UCSD-AML1 (cell line): ENCODE measurements around the gene PSD.

ENCODE experiments used
- DNase-seq: peaks from one replicate; lab custom pipeline; 2025; ENCODE audit not compliant: unreplicated experiment; lab: John Stamatoyannopoulos, UW

PSD gene

DNA sequence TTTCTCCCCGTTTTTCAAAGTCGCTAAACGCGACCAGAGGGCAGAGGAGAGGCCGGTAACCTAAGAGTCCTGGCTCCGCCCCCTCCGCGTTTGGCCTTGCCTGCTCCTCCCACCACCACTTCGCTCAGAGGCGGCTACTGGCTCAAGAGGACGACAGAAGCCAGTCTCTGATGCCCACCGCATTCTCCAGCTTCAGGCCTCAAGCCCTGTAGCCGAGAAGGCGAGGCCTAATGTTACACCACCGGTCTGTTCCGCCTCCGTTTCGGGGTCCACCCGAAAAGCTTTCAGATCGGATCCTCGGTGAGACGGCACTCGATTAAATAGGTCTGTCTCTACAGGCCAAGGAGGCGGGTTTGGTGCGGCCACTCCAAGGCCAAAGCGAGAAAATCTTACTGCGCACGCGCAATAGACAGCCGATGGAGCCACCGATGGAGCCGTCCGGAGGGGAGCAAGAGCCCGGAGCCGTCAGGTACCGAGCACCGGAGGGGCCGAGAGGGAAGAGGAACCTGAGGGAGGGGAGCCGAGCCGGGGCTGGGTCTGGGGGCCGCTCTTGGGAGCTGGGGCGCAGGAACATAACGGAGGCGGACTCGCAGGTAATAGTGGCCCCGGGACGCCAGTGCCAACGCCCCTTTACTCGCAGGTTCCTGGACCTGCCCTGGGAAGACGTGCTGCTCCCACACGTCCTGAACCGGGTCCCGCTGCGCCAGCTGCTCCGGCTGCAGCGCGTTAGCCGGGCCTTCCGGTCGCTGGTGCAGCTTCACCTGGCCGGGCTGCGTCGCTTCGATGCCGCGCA is 2.3 kb upstream of the PSD start, which contains the start of gene FBXL15:
Gene FBXL15 (plus strand): TSS at position 123 of the 793 bp plus-strand sequence. CDS start 294 bp downstream, at position 417.
- DNase-seq: peak; percentile 97

DNA sequence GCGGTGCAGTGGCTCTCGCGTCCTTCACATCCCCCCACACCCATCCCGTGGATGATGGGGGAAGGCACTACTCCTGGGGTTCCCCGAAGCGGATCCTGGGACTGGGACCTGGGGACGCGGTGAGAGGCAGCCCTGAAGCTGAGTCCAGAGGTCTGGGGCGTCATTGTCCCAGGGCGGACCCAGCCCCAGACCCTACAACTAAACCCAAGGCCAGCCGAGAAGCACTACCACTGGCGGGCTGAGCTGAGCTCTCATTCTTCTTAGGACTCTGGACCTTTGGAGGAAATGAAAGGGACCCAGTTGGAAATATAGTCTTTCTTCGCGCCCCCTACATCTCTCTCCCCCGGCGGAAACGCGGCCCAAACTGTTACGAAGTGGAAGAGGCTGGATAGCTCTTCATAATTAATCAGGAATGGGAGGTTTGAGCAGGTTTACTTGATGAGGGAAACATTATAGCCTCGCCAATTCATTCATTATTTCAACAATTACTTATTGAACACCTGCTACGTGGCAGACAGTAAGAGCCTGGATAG is 1.7 kb upstream of the PSD start:
- no peak for DNase-seq

DNA sequence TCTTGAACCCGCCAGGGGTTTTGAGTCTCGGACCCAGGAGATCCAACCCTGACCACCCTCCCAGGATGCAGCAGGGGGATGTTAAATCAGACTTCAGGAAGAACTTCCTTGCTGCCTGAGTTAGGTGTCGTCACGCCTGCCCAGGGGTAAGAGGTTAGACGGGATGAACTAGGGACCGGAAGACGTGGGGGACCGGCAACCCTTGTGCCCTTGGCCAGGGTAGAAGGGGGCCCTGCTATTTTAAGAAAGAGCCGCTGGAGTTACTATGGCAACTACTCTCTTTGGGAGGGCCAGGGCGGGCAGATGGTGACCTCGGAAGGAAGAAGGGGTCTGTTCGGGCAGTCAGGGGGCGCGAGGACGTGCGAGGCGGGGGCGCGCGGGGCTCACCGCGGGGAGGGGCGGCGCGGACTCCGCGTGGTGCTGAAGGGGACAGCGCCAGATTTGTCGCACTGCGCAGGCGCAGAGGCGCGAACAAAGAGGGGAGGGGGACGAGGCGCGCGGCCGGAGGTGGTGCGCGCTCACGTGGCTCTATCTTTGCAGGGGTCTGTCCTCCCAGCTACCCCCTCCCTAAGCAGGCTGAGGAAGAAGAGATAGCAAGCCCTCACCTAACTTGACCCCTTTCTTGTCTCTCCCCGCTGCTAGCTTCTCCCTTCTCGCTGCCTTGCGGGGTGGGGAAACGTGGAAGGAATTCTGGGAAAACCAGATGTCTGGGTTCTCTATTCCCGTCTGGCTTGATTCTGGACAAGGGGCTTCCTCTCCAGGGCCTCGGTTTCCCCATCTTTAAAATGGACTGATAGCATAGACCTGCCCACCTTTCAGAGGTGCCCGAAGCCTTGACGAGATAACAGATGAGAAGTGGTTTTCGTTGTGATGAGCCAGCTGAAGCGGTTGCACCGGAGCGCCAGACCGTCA is 940 bp upstream of the PSD start:
- peak; percentile 68 for DNase-seq

DNA sequence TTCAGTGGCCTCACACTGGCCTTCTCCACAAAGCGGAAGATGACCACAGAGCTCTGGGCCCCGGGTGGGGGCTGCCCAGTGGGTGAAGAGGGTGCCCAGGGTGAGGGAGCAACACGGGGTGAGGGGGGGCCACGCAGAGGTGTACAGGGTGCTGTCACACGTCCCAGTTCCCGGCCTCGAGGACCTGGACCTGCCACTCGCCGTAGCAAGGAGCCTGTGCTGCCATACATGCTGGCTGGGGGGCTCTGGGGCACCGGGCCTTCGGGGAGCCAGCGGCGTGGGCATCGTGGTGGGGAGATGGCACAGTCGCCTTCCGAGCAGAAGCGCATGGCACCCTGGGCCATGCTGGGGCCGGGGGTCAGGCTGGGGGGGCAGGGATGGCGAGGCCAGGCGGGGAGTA is 1.9 kb downstream of the PSD start:
- DNase-seq: no peak

DNA sequence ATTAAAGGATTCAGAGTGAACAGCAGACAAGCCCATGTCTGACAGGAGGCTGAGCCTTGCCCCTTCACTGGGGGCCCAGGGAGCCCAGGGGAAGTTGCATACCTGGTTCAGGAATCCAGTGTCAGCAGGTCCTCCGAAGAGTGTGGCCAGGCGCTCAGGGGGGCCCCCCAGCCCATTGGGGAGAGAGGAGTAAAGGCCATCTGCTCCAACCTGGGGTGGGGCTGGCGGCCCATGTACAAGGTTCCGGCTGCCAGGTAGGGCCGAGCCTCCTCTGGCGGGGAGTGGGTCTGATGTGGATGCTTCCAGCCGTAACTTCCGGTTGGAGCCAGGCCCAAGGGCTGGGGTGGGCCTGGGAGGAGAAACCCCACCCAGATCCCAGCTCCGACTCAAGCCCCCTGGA is 2.3 kb downstream of the PSD start:
- DNase-seq: no peak

DNA sequence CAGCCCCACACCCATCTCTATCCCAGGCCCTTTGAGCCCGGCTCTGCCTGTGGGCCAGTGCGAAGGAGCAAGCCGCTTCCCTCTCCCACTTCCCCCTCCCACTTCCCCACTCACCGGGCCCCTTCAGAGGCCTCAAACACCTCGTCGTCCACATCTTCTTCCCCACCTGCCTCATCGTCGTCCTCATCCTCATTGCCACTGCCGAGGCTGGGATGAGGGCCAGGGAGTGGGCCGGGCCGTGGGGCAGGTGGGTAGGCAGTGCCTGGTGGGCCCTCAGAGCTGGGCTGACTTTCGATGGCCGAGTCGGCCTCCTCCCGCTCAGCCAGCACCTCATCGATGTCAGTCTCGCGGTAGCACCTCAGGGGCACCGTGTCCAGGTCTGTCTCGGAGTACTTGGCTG is 3.8 kb downstream of the PSD start:
- DNase-seq: no peak

DNA sequence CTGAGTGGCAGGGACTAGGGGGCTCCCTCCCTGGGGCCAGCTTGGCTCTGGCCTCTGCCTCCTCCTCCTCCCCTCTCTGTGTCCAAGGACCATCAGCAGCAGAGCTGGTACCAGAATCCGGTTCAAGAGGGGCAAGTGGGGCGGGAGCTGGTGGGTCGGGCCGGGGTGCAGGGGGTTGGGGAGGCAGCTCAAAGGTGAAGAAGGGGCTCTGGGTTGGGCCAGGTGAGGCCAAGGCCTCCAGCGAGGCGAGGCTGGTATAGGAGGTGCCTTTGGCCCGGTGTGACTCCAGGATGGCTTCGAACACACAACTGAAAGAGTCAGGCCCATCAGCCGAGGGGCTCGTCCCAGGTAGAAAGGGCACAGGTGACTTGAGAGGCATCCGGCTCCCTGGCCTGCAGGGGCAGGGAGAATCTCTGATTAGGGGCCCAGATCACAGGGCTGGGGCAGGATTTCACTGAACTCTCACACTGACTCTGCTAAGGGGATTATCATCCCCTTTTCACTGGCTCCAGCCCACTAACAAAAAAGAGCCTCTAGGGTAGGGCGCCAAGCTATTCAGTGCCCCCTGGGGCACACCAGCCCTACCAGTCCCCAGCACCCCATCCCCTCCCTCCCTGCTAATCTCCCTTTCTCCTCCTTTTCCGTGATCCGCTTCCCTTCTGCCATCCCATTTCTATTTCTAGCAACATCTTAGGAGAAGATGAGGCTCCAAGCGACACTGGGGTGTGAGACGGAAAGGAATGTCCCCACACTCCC is 4.6 kb downstream of the PSD start:
- no peak for DNase-seq

DNA sequence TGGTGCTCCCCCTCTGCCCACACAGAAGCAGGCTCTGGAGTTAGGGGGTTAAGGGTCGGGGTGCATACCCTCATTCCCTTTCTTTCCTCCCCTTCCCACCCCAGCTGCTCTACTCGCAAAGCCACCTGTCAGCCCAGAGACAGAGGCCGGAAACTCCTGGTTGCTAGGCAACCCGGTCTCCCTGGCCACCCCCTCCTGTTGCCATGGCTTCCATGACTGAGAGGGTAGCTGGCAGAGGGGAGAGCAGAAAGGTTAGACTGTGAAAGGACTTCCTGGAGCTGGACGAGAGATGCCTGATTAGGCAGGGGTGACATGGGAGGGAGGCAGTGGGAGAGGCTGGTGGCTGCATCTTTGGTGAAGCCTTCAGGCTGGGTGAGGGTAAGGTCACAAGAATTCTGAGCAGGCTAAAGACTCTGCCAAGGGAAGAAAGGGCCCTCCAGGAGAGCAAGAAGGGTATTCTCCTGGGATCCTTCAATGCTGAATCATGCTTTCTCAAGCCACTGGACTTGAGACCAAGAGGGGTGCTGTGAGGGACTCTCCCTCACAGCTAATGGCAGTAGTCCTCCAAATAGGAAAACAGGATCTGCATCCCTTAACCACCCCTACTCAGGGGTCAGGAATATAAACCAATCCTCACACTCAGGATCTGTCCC is 5.4 kb downstream of the PSD start:
- no peak for DNase-seq

DNA sequence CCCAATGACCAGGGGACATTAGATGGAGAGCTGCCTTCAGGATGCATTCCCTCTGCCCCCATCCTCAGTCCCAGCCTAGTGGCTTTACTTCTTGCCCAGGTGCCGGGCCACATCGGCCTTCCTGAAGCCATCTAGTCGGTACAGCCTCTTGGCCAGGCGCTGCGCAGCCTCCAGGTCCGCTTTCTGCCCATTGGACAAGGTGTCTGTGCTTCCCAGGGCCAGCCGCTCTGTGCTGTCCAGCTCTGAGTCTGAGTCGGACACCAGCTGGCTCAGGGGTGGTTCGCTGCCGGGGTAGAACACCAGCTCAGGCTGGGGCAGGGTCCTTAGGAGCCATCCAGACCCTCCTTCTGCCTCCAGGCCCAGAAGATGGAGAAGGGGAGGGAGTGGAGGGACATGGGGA is 6.3 kb downstream of the PSD start:
- DNase-seq: no peak

DNA sequence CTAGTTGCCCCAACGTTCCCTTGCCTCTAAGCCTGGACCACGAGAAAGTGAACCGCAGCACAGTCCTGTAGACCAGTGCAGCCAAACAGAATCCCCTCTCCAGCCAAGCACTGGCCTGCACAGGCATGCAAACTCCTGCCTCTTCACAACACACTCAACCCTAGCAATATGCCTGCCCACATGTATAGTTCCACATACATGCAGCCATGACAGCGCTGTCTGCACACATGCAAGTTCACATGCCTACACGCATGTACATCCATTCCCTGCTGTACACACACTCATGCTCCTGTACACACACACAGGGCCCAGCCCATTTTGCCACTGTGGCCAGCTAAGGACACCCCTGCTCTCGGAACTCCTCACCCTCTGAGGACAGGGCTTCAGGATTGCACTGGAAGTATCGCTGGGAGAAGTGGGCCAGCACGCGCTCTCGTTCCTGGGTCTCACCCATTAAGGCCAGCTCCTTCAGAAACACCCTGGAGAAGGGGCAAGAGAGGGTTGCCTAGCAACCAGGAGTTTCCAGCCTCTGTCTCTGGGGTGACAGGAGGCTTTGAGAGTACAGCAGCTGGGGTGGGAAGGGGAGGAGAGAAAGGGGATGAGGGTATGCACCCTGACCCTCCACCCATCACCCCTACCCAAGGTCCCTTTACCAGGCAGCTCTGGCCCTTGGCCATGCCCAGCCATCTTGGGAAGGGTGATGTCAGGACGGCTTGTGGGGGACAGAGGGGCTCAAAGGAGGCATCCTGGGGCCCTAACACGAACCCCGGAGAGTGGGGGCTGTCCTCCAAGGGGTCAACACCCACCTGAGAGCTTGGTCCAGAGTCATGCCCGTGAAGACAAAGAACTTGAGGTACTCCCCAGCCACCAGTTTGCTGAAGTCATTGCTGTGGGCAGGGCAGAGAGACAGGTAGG is 7.0 kb downstream of the PSD start:
- no peak for DNase-seq

DNA sequence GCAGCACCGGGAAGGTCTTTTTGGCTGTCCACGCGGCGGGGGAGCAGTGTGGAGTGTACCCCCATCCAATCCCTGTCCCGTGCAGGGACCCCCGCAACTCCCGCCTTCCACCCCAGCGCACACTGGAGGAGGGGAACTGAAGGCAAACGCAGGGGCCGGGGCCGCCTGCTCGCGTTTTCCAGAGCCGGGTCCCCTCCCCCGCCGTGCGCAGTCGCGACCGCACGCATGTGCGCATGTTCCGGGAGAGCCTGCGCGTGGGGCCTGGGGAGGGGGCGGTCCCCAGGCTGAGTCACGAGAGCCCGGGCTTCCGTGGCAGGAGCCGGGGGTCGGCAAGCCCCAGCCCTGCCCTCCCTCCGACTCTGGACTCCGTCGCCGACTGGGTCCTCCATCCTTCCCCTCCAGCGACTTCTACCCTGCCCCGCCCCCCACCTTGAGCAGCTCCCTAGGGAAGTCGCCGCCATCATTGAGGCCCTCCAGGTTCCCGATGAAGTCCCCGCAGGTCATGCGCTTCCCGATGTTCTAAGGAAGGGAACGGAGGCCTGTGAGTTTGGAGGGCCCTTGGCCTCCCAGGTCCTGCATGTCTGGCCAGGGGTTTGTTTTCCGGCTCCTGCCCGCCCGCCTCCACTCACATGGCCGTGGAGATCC is 8.0 kb downstream of the PSD start:
- DNase-seq: no peak

DNA sequence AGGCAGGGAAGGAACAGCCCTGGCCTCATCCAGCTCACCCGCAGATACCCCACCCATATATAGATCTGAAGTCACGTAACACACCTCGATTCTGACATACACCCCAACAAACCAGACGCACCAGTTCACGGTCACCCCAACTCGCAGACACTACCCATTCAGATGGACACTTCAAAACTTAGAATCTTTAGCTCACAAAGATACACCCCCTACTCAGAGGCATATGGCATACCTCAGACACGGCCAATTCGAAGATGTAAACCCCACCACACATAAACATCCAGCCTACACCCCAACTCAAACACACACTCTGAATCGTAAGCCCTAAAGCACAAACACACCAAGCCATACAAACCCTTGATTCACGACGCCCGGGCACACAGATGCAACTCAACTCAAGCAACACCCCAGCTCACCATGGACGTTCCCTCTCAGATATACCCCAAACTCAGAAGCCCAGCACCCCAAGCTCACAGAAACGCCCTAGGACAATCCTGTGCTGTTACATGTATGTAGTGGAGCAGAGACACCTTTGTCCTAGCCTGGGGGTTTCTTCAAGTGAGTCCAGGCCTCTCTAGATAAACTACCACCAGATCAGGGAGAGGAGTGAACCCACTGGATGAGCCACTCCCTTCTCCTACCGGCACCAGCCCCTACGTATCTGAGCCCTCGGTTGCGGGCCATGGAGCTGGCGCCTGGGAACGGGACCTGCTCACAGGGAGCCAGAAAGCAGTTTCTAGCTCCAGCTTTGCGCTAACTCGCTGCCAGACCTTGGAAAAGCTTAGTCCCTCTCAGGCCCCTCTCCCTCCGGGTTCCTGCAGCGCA is 8.8 kb downstream of the PSD start:
- no peak for DNase-seq

DNA sequence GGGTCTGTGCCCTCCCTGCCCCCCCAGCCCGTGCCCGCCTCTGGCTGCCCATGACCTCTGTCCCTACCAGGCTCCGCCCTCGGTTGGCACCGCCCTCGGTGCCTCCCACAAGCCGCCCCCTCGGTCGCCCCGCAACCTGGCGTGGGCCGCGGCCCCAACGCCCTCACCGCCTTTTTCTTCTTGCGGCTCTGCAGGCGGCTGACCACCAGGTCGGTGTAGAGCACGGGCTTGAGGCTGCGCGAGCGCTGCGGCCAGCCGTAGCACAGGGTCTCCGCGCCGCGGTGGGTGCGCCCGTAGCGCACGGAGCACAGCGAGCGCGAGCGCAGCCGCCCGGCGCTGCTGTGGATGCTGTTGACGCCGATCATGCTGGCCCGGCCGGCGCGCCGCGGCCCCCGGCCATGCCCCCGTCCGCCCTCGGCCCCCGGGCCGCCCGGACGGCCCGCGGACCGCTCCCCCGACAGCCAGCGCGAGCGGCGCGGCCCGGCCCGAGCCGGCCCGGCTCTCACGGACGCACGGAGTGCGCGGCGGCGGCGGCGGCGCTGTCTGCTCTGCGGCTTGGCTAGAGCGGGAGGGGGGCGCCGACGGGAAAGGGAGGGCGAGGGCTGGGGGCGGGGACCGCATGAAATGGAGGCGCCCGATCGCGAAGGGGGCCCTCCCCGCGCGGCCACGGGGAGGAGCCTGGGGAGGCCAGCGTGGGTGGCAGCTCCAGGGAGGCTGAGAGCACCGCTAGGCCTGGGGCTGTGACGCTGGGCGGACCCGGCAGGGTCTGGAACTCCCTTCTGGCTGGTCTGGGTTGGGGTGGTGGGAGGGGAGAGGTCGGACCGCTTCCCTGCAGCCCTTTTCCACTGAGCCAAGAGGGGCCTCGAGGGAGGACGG is 9.6 kb downstream of the PSD start:
- DNase-seq: no peak

DNA sequence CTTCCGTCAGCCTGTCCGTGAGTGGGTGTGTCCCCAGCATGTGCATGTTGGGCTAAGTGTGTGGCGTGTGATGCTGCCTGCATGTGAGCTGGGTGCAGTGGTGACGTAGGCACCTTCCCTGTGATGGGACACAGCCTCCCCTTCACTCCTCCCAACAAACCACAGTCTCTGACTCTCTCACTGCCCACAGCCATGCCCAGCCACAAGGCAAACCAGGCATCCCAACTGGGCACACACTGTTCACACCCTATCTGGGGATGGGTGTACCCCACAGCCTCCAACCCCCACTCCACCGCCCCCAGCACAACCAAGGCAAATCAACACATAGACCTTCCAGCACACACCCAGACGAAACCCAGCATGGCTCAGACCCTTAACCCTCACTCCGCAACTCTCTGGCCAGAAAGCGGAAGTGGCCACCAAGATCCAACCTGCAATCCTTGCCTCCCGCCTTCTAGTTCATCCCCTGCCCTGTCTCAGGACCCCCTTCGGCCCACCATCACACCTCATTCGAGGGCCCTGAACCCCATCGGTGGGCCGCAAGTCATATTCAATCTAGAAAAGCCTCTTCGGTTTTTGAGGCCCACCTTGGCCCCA is 10.4 kb downstream of the PSD start:
- no peak for DNase-seq

DNA sequence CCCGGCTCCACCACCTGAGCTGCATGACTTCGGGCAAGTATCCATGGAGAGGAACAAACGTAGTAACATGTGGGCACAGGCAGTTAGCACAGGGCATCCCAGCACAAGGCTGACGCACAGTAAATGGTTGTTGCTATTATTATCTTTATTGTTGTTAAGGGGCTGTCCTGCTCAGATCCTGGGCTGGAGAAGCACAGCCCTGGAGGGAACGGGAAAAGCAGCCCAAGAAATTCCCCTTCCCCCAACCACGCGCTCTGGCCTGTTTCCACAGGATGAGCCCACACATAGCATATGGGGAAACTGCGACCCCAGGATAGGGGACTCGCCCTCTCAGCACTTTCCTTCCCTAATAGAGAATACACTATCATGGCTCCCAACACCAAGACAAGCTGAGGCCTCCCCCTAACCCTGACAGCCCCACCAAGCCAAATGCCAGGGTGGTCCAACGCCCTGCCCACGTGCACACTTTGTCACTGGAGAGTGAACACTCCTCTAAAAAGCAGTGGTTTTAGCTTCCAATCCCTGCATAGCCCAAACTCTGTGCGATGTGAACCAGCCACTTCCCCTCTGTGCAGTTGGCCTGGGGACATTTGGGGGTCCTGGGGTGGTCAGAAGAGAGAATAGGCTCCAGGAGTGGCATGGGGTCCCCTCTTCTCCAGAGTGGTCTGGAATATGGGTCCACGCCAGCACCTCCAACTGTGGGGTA is 11.0 kb downstream of the PSD start:
- no peak for DNase-seq

DNA sequence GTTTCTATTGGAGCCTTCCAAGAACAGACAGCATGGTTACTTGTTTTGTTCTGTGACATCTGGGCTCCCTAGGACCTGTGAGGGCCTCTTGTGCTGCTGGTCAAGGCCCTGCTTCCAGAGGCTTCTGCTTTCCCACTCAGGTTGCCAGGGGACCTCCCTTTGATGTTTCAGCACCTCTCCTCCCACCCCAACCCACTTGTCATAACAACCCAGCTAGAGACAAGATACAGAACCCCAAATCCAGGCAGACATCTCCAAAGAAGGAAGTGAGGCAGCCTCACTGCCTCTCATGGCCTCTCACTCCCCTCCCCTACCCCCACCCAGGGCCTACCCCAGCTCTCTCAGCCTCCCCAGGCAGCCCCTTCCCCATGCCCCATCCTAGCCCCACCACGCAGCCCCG is 11.8 kb downstream of the PSD start:
- no peak for DNase-seq
